ENCODE results near the gene ABCA12. TPM values are rescaled to one million over a fixed set of nuclear protein-coding genes. Genes with fewer than 3 reads are reported as not detected.

ABCA12 gene
- total and polyA plus RNA-seq, 2 of the 13 experiments (the other 11 are each of a cell fraction or from before 2014, with no cell fraction given): 0.02 to 0.07 TPM

- TF ChIP-seq CTCF (CRISPR knock-in tag; IDR thresholded peaks at IDR 0.05) (peak; percentile 74), TFAP4 (IDR thresholded peaks at IDR 0.05; ENCODE audit: borderline replicate concordance, low read depth) (no peak), TRIM24 (CRISPR knock-in tag; IDR thresholded peaks at IDR 0.05) (no peak), KLF12 (CRISPR knock-in tag; IDR thresholded peaks at IDR 0.05; ENCODE audit: borderline replicate concordance) (no peak), SNAI1 (CRISPR knock-in tag; IDR thresholded peaks at IDR 0.05; ENCODE audit: borderline replicate concordance) (no peak), NFIC (IDR thresholded peaks at IDR 0.05; ENCODE audit: low read length) (no peak)
Observed at GRCh38 chr2:215002500-215002899, 135.9 kb downstream of the ABCA12 start (continued).

- Histone ChIP-seq H4K20me1 (ENCODE audit: insufficient read depth, low read length) (no peaks in the 10 kb centered on the region), H2AFZ (ENCODE audit: low read length) (no peak overlapping the region), H3K27me3 (ENCODE audit: control insufficient read depth in 1 of 2, insufficient read depth in 2 of 2, low read length in 2 of 2) (no peaks in the 10 kb centered on the region), H3K27ac (ENCODE audit: extremely low read length, insufficient read depth, low read length) (no peak overlapping the region), H3K36me3 (replicated peaks in 1 of 2; ENCODE audit: control insufficient read depth in 1 of 2, insufficient read depth in 2 of 2, low read length in 2 of 2) (no peaks in the 10 kb centered on the region), H3K79me2 (ENCODE audit: insufficient read depth, low read length) (no peaks in the 10 kb centered on the region), H3K9ac (ENCODE audit: insufficient read depth, low read depth, low read length) (no peak overlapping the region), H3K4me1 (ENCODE audit: insufficient read depth, low read length) (no peaks in the 10 kb centered on the region), H3K4me2 (ENCODE audit: low read depth, low read length) (no peak overlapping the region), H3K9me3 (ENCODE audit: low read length) (no peaks in the 10 kb centered on the region), H3K4me3 (replicated peaks in 1 of 3; ENCODE audit: insufficient read depth in 1 of 3, low read depth in 2 of 3, low read length in 3 of 3) (no peak overlapping the region)
- BruUV-seq (replicated peaks): no TSS peak
- in situ Hi-C loops (cut with HindIII; ENCODE audit: extremely low pct_ligation_motif_present, low pct_unique_long_range_greater_than_20kb) (loop anchor here (25.0 kb wide), 2 partner anchors 1188 to 1738 kb away; no protein-coding TSS in a partner anchor), intact Hi-C loops (cut with micrococcal nuclease; ENCODE audit: unreplicated experiment) (loop anchor here (5.0 to 10.0 kb wide), 3 partner anchors 413 to 1753 kb away; no protein-coding TSS in a partner anchor)
- FAIRE-seq: no peak
- WGBS (ENCODE audit: low lambda C conversion rate): 25% methylated on average over 3 of the region's 3 CpGs
- CTCF ChIA-PET (ENCODE audit: low intra/inter-chr PET ratio, low total read pairs): no interaction called here
- TF ChIP-seq NFE2L2 (IDR thresholded peaks at IDR 0.05; ENCODE audit: low read length): no peak
- TF ChIP-seq ZBTB21 (CRISPR knock-in tag; IDR thresholded peaks at IDR 0.05): no peak
- TF ChIP-seq ZNF20 (CRISPR knock-in tag; IDR thresholded peaks at IDR 0.05): no peak
- no peak for TF ChIP-seq MED8 (CRISPR knock-in tag; IDR thresholded peaks at IDR 0.05; ENCODE audit: insufficient replicate concordance)
- no peak for TF ChIP-seq HOXA5 (CRISPR knock-in tag; IDR thresholded peaks at IDR 0.05)
- no peak for TF ChIP-seq SMYD3 (CRISPR knock-in tag; IDR thresholded peaks at IDR 0.05)
- no peak for TF ChIP-seq ZNF672 (CRISPR knock-in tag; IDR thresholded peaks at IDR 0.05)
- no peak for TF ChIP-seq ZNF746 (CRISPR knock-in tag; IDR thresholded peaks at IDR 0.05)
- no peak for TF ChIP-seq CHD2 (IDR thresholded peaks at IDR 0.05; ENCODE audit: low read depth, low read length)
- no peak for TF ChIP-seq NONO (IDR thresholded peaks at IDR 0.05)
- TF ChIP-seq NONO (CRISPR knock-in tag; conservative IDR thresholded peaks at IDR 0.05): no peak
- no peak for TF ChIP-seq MZF1 (CRISPR knock-in tag; IDR thresholded peaks at IDR 0.05; ENCODE audit: borderline replicate concordance)
- DNase-seq (ENCODE audit: low spot score): no peak
- no peak for ATAC-seq
- POLR2A ChIA-PET: no interaction called here
Observed at GRCh38 chr2:215000721-215001120, 137.7 kb downstream of the ABCA12 start.

All from HepG2 (cell line).